HepG2 (cell line): Measurements from ENCODE around the gene GTF2A2. TPM values are rescaled to one million over a fixed set of nuclear protein-coding genes. Genes with fewer than 3 reads are reported as not detected.

Experiments
- ATAC-seq: fragments of 200-7000 bp; cut with Tn5 transposase; 3 replicates; pipeline ENCODE4 v1.9.1; 2020; ENCODE audit warnings: mild to moderate bottlenecking, moderate library complexity
- BruUV-seq: library from RNA; stranded (reverse); fragments of 400-500 nt; replicated peaks from 2 replicates; lab custom pipeline; 2021; lab: Mats Ljungman, UMichigan
- CTCF ChIA-PET: fragments of 300-600 bp; formaldehyde crosslinking; extraction: SDS; loops from one replicate; lab custom pipeline; 2021; ENCODE audit warnings: low total read pairs, inconsistent platforms, low intra/inter-chr PET ratio; lab: Yijun Ruan, JAX
- POLR2A ChIA-PET: fragments of 350-600 bp; sonication (Branson Sonifier 250); formaldehyde crosslinking; loops from one replicate; lab custom pipeline; 2020; ENCODE audit warnings: antibody characterized with exemption, inconsistent platforms; lab: Yijun Ruan, JAX
- DNase-seq: peaks from one replicate; pipeline ENCODE4 v3.0.0-alpha.2; 2015; ENCODE audit warnings: low spot score
- FAIRE-seq: peaks from 3 replicates; lab custom pipeline; 2011; peaks lifted over from hg19 to GRCh38; lab: Jason Lieb, UNC
- H2AFZ ChIP-seq: one replicate; pipeline ENCODE4 v1.6.1; 2011; ENCODE audit warnings: low read length, inconsistent platforms
- H3K27ac ChIP-seq: fragments of 300-600 bp; 3 replicates; pipeline ENCODE4 v1.8.0; 2011; ENCODE audit warnings: mixed run types, mild to moderate bottlenecking, mixed read lengths, low read length, inconsistent platforms; ENCODE audit not compliant: insufficient read depth; ENCODE audit errors: extremely low read length
- H3K27me3 ChIP-seq, 2 experiments: fragments of 200-600 bp in 1 of 2; 2 replicates in 1 of 2; 3 replicates in 1 of 2; pipeline versions ENCODE4 v1.6.0 to v1.8.0; 2011; ENCODE audit warnings: low read length in 2 of 2, mild to moderate bottlenecking in 2 of 2, moderate library complexity in 2 of 2, inconsistent platforms in 1 of 2; ENCODE audit not compliant: insufficient read depth in 2 of 2, control insufficient read depth in 1 of 2
- H3K36me3 ChIP-seq, 2 experiments: fragments of 200-600 bp in 1 of 2; replicated peaks in 1 of 2; 2 replicates in 1 of 2; 3 replicates in 1 of 2; pipeline versions ENCODE4 v1.5.1 to v1.8.0; 2011; ENCODE audit warnings: low read length in 2 of 2, inconsistent platforms in 1 of 2; ENCODE audit not compliant: insufficient read depth in 2 of 2, control insufficient read depth in 1 of 2
- H3K4me1 ChIP-seq: 2 replicates; pipeline ENCODE4 v1.5.1; 2012; ENCODE audit warnings: low read length, inconsistent platforms; ENCODE audit not compliant: insufficient read depth
- H3K4me2 ChIP-seq: 2 replicates; pipeline ENCODE4 v1.6.0; 2011; ENCODE audit warnings: low read depth, low read length, inconsistent platforms
- H3K4me3 ChIP-seq, 3 experiments: fragments of 200-600 bp in 1 of 3; sonication (generic), shearing (Covaris generic) in 1 of 3; replicated peaks in 1 of 3; 2 replicates each; pipeline ENCODE4 v1.5.1; 2011 to 2016; ENCODE audit warnings: low read length in 3 of 3, inconsistent platforms in 2 of 3, low read depth in 2 of 3, mild to moderate bottlenecking in 2 of 3, control low read depth in 1 of 3, mixed read lengths in 1 of 3; ENCODE audit not compliant: insufficient read depth in 1 of 3
- H3K79me2 ChIP-seq: one replicate; pipeline ENCODE4 v1.6.1; 2011; ENCODE audit warnings: low read length, inconsistent platforms; ENCODE audit not compliant: insufficient read depth
- H3K9ac ChIP-seq: 2 replicates; pipeline ENCODE4 v1.6.0; 2011; ENCODE audit warnings: mild to moderate bottlenecking, low read depth, low read length, inconsistent platforms; ENCODE audit not compliant: insufficient read depth
- H3K9me3 ChIP-seq: 2 replicates; pipeline ENCODE4 v1.5.1; 2012; ENCODE audit warnings: mild to moderate bottlenecking, low read length
- H4K20me1 ChIP-seq: 2 replicates; pipeline ENCODE4 v1.6.0; 2011; ENCODE audit warnings: inconsistent platforms, mild to moderate bottlenecking, low read length, moderate library complexity; ENCODE audit not compliant: insufficient read depth
- ATF4 ChIP-seq, 2 experiments: fragments of 450-650 bp in 1 of 2; sonication (generic) in 1 of 2; formaldehyde crosslinking; IDR thresholded peaks; 2 replicates each; pipeline versions ENCODE4 v1.5.0 to v1.8.0; 2020 to 2022; ENCODE audit warnings: mild to moderate bottlenecking in 1 of 2, missing genetic modification reagents in 1 of 2
- ATF7 ChIP-seq, 2 experiments: fragments of 450-650 bp in 1 of 2; sonication (generic) in 1 of 2; formaldehyde crosslinking in 1 of 2; IDR thresholded peaks; 2 replicates each; pipeline versions ENCODE4 v1.4.0 to v1.6.1; 2016 to 2020; ENCODE audit warnings: antibody characterized with exemption in 1 of 2, mild to moderate bottlenecking in 1 of 2, missing genetic modification reagents in 1 of 2
- CBX5 ChIP-seq: sonication (generic); formaldehyde crosslinking; IDR thresholded peaks from 2 replicates; pipeline ENCODE4 v1.4.0; 2020; ENCODE audit warnings: missing genetic modification reagents, borderline replicate concordance
- CEBPG ChIP-seq: IDR thresholded peaks from 2 replicates; pipeline ENCODE4 v1.6.1; 2016
- HDAC6 ChIP-seq: fragments of 200-600 bp; sonication (generic); IDR thresholded peaks from 2 replicates; pipeline ENCODE4 v1.7.0; 2017; ENCODE audit warnings: mild to moderate bottlenecking, antibody characterized with exemption, low read length, low read depth
- HMG20A ChIP-seq: IDR thresholded peaks from 2 replicates; pipeline ENCODE4 v1.6.1; 2016; ENCODE audit warnings: borderline replicate concordance
- KDM4B ChIP-seq: sonication (generic); formaldehyde crosslinking; IDR thresholded peaks from 2 replicates; pipeline ENCODE4 v1.4.0; 2020; ENCODE audit warnings: missing genetic modification reagents
- MXD4 ChIP-seq: IDR thresholded peaks from 2 replicates; pipeline ENCODE4 v1.6.1; 2016; ENCODE audit warnings: mild to moderate bottlenecking, missing biosample characterization, missing genetic modification reagents
- NAIF1 ChIP-seq: sonication (generic); formaldehyde crosslinking; IDR thresholded peaks from 2 replicates; pipeline ENCODE4 v1.5.0; 2020; ENCODE audit warnings: mild to moderate bottlenecking, missing genetic modification reagents, borderline replicate concordance
- RFX5 ChIP-seq: IDR thresholded peaks from 2 replicates; pipeline ENCODE4 v1.6.1; 2011; ENCODE audit warnings: low read depth, low read length, improper control_type of control experiment
- SNRNP70 ChIP-seq: fragments of 200-400 bp; formaldehyde crosslinking; IDR thresholded peaks from 2 replicates; pipeline ENCODE4 v1.6.1; 2017; ENCODE audit warnings: mild to moderate bottlenecking, low read depth, low read length, moderate library complexity
- ZBTB39 ChIP-seq: sonication (generic); formaldehyde crosslinking; IDR thresholded peaks from 2 replicates; pipeline ENCODE4 v1.5.0; 2020; ENCODE audit warnings: missing genetic modification reagents
- ZFAT ChIP-seq: sonication (generic); formaldehyde crosslinking; conservative IDR thresholded peaks from 2 replicates; pipeline ENCODE4 v1.8.1; 2023; ENCODE audit warnings: missing genetic modification reagents, inconsistent platforms
- ZFP36L1 ChIP-seq: sonication (generic); formaldehyde crosslinking; IDR thresholded peaks from 2 replicates; pipeline ENCODE4 v1.8.0; 2022; ENCODE audit warnings: mild to moderate bottlenecking, missing genetic modification reagents, moderate library complexity
- ZFP41 ChIP-seq: sonication (generic); formaldehyde crosslinking; IDR thresholded peaks from 2 replicates; pipeline ENCODE4 v1.4.0; 2020; ENCODE audit warnings: mild to moderate bottlenecking, missing genetic modification reagents, borderline replicate concordance
- ZMAT3 ChIP-seq: sonication (generic); formaldehyde crosslinking; conservative IDR thresholded peaks from 2 replicates; pipeline ENCODE4 v1.7.0; 2021; ENCODE audit warnings: missing genetic modification reagents
- ZNF124 ChIP-seq: sonication (generic); formaldehyde crosslinking; IDR thresholded peaks from 2 replicates; pipeline ENCODE4 v1.4.0; 2020; ENCODE audit warnings: missing genetic modification reagents
- ZNF619 ChIP-seq: sonication (generic); formaldehyde crosslinking; IDR thresholded peaks from 2 replicates; pipeline ENCODE4 v1.4.0; 2020; ENCODE audit warnings: mild to moderate bottlenecking, missing genetic modification reagents
- ZNF761 ChIP-seq: sonication (generic); formaldehyde crosslinking; conservative IDR thresholded peaks from 2 replicates; pipeline ENCODE4 v1.4.0; 2020; ENCODE audit warnings: mild to moderate bottlenecking, missing genetic modification reagents
- ZSCAN29 ChIP-seq: sonication (generic); formaldehyde crosslinking; conservative IDR thresholded peaks from 2 replicates; pipeline ENCODE4 v1.4.0; 2020; ENCODE audit warnings: mild to moderate bottlenecking, missing genetic modification reagents
- WGBS: methylation state at CpG from one replicate; pipeline ENCODE4 v1.1.6; 2017; ENCODE audit warnings: low lambda C conversion rate; 5-methylcytosine and 5-hydroxymethylcytosine counted together
- in situ Hi-C: cut with HindIII; loops from 2 replicates; pipeline ENCODE4 v1.10.0; 2017; ENCODE audit warnings: low pct_unique_long_range_greater_than_20kb; ENCODE audit not compliant: extremely low pct_ligation_motif_present
- intact Hi-C: fragments of 100-400 bp; cut with micrococcal nuclease; formaldehyde crosslinking; loops from one replicate; pipeline ENCODE4 v1.10.0; 2022; ENCODE audit not compliant: unreplicated experiment
- polyA plus RNA-seq, 8 experiments: library from polyadenylated mRNA; depleted of rRNA in 3 of 8; stranded (reverse) in 7 of 8; unstranded in 1 of 8; fragments of >200 nt; fragmentation: Illumina TruSeq in 4 of 8; extraction: Trizol in 4 of 8; gene quantifications; 2 replicates each; pipeline versions ENCODE4 v1.2.1 to v1.2.3, GENCODE V29; 2011 to 2016; ENCODE audit warnings: low read depth in 4 of 8, missing spikeins in 1 of 8, mixed read lengths in 1 of 8; ENCODE audit not compliant: insufficient read depth in 1 of 8
- total RNA-seq, 5 experiments: library from RNA; depleted of rRNA; stranded (reverse); fragments of >200 nt; fragmentation: Illumina TruSeq; extraction: Trizol; gene quantifications; 2 replicates each; pipeline ENCODE4 v1.2.3, GENCODE V29; 2016; ENCODE audit warnings: low read depth in 1 of 5

GTF2A2 gene
- total and polyA plus RNA-seq, 2 of the 13 experiments (the other 11 are each of a cell fraction or from before 2014, with no cell fraction given), result 24.4 to 106 TPM

- TF ChIP-seq ZMAT3 (CRISPR knock-in tag) (no peak), HMG20A (CRISPR knock-in tag) (no peak), SNRNP70 (no peak), ATF7 (IDR thresholded peaks at IDR 0.05) (no peak), ATF7 (CRISPR knock-in tag; IDR thresholded peaks at IDR 0.05) (0 out of 2 replicates have a peak, but pooled peaks have one; percentile 30), HDAC6 (no peak), KDM4B (no peak; the same call in 1 of the 2 replicates)
- TF ChIP-seq, all 625 proteins: peak for 274
Observed at GRCh38 chr15:59688782-59689625, 31.7 kb upstream of the GTF2A2 start, which contains the start of gene BNIP2 (continued).

GRCh38 chr15:59688423-59688781 is 31.1 kb upstream of the GTF2A2 start:
- H3K4me1 ChIP-seq, result peaks cover 53% of the 10 kb centered on the region
- no peaks in the 10 kb centered on the region for H3K9me3 ChIP-seq
- DNase-seq, result peak; percentile 42
- FAIRE-seq, result no peak
- peaks cover 52% of the 10 kb centered on the region for H3K79me2 ChIP-seq
- ATAC-seq, result peak; percentile 50
- ChIA-PET CTCF (no interaction called here), POLR2A (interaction anchor here (1.0 to 2.5 kb wide), 5 partner anchors 8 to 94 kb away, joined by 3 to 17 read pairs (median 5); partner anchors contain the start of genes GCNT3 and GTF2A2)
- H3K4me2 ChIP-seq, result peak overlapping the region; percentile 93
- H3K36me3 ChIP-seq, result peaks cover 2 to 7% of the 10 kb centered on the region in 2 experiments; a peak in 3 of 5 replicates
- no peak overlapping the region for H2AFZ ChIP-seq
- peaks cover 33% of the 10 kb centered on the region for H4K20me1 ChIP-seq
- intact Hi-C loops, result loop anchor here (2.0 kb wide), 1 partner anchor 790 kb away; the partner anchor contains the start of gene ICE2
- peak overlapping the region; percentile 97 for H3K9ac ChIP-seq
- 2% methylated on average over 15 of the region's 15 CpGs for WGBS
- H3K4me3 ChIP-seq, result peak overlapping the region; percentile 79 to 98 (median 94)
- no peaks in the 10 kb centered on the region; a peak in 2 of 5 replicates for H3K27me3 ChIP-seq
- peak overlapping the region; percentile 98 for H3K27ac ChIP-seq
- in situ Hi-C loops, result loop anchor here (25.0 kb wide), 1 partner anchor 774 kb away; no protein-coding TSS in a partner anchor
- no TSS peak for BruUV-seq
- TF ChIP-seq ZFP36L1 (CRISPR knock-in tag), result no peak
- TF ChIP-seq ZNF619, result no peak; the same call in 1 of the 2 replicates
- TF ChIP-seq ZNF124 (CRISPR knock-in tag), result 0 out of 2 replicates have a peak, but pooled peaks have one; percentile 3
- TF ChIP-seq ZSCAN29, result no peak
- TF ChIP-seq ATF4 (CRISPR knock-in tag; IDR thresholded peaks at IDR 0.05), result peak in 1 of 2 experiments; percentile 50; a peak in 1 of 4 replicates
- no peak for TF ChIP-seq ZBTB39 (CRISPR knock-in tag)
- no peak for TF ChIP-seq MXD4
- 0 out of 2 replicates have a peak, but pooled peaks have one; percentile 11 for TF ChIP-seq ZNF761
- peak; percentile 18; the same call in 1 of the 2 replicates for TF ChIP-seq CEBPG (CRISPR knock-in tag)
- no peak for TF ChIP-seq RFX5
- TF ChIP-seq CBX5 (CRISPR knock-in tag), result no peak
- TF ChIP-seq ZFP41 (CRISPR knock-in tag), result 0 out of 2 replicates have a peak, but pooled peaks have one; percentile 1
- peak; percentile 79 for TF ChIP-seq ZFAT (CRISPR knock-in tag)
- TF ChIP-seq NAIF1, result 0 out of 2 replicates have a peak, but pooled peaks have one; percentile 1
